ENCODE results near the gene ICAM1. TPM values are rescaled to one million over a fixed set of nuclear protein-coding genes. Genes with fewer than 3 reads are reported as not detected.

Gene ICAM1
- total RNA-seq, 1 donor from 2014 or later, result 74.8 TPM

DNA sequence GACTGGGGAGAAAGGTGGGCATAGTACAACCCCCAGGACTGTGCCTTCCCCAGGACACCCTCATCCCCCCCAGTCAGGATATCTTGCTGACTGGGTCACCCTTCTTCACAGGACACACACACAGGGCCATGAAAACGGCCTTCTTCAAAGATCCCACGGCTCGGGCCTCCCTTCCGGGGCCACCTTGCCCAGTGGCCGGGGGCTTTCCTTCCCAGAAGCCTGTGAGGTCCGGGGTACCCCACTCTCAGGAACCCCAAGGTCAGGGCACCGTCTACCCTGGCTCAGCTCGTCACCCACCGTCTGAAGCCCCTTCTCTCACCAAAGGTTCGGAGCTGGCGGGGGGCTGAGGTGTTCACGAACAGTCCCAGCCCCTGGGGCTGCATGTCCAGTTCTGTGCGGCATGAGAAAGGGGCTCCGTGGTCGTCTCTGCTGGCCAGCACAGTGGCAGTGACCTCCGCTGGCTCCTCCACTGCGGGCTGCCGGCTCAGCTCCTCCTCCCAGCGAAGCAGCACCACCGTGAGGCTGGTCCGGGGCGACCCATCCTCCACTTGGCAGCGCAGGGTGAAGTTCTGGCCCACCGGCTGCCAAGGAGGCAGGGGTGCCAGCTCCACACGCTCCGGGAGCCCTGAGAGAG is 64.5 kb downstream of the ICAM1 start:
- TF ChIP-seq, protein P1, sequence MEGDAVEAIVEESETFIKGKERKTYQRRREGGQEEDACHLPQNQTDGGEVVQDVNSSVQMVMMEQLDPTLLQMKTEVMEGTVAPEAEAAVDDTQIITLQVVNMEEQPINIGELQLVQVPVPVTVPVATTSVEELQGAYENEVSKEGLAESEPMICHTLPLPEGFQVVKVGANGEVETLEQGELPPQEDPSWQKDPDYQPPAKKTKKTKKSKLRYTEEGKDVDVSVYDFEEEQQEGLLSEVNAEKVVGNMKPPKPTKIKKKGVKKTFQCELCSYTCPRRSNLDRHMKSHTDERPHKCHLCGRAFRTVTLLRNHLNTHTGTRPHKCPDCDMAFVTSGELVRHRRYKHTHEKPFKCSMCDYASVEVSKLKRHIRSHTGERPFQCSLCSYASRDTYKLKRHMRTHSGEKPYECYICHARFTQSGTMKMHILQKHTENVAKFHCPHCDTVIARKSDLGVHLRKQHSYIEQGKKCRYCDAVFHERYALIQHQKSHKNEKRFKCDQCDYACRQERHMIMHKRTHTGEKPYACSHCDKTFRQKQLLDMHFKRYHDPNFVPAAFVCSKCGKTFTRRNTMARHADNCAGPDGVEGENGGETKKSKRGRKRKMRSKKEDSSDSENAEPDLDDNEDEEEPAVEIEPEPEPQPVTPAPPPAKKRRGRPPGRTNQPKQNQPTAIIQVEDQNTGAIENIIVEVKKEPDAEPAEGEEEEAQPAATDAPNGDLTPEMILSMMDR (IDR thresholded peaks at IDR 0.05), result no peak

More for the DNA sequence above, 64.5 kb downstream of the ICAM1 start:
- DNase-seq (ENCODE audit: low spot score in 2 of 2), result no peak
- H3K27me3 ChIP-seq, result no peaks in the 10 kb centered on the region
- intact Hi-C loops (cut with DNase I), result loop anchor here (10.0 kb wide), 1 partner anchor 211 kb away; no protein-coding TSS in a partner anchor
- H3K9me3 ChIP-seq, result no peaks in the 10 kb centered on the region
- peaks cover 4 to 12% of the 10 kb centered on the region in 2 donors for H3K4me1 ChIP-seq
- peaks cover 0 to under 1% of the 10 kb centered on the region in 2 donors for H3K36me3 ChIP-seq
- peak overlapping the region; percentile 66 to 89 for H3K4me3 ChIP-seq
- H3K27ac ChIP-seq, result peak overlapping the region; percentile 21 to 48

Other genes with a start within 250 kb of the ICAM1 start
- 98.0 TPM for gene SHFL, start 184.8 kb upstream of the ICAM1 start, total RNA-seq
- gene ANGPTL6, start 168.4 kb upstream of the ICAM1 start, total RNA-seq, result not detected
- not detected for gene PPAN, start 164.8 kb upstream of the ICAM1 start, total RNA-seq
- 10.5 TPM for gene P2RY11, start 159.4 kb upstream of the ICAM1 start, total RNA-seq
- gene EIF3G, start 151.2 kb upstream of the ICAM1 start, total RNA-seq, result 241 TPM
- gene DNMT1, start 76.2 kb upstream of the ICAM1 start, total RNA-seq, result 54.0 TPM
- gene S1PR2, start 39.8 kb upstream of the ICAM1 start, total RNA-seq, result 24.3 TPM
- gene MRPL4, start 18.9 kb upstream of the ICAM1 start, total RNA-seq, result 72.9 TPM
- not detected for gene ICAM4, start 15.8 kb downstream of the ICAM1 start, total RNA-seq
- 2.2 TPM for gene ICAM5, start 18.8 kb downstream of the ICAM1 start, total RNA-seq
- not detected for gene ZGLP1, start 38.7 kb downstream of the ICAM1 start, total RNA-seq
- gene FDX2, start 44.9 kb downstream of the ICAM1 start, total RNA-seq, result 16.8 TPM
- 51.8 TPM for gene RAVER1, start 62.4 kb downstream of the ICAM1 start, total RNA-seq
- 0.11 TPM for gene ICAM3, start 68.5 kb downstream of the ICAM1 start, total RNA-seq
- 80.7 TPM for gene TYK2, start 109.5 kb downstream of the ICAM1 start, total RNA-seq
- gene CDC37, start 132.4 kb downstream of the ICAM1 start, total RNA-seq, result 183 TPM
- gene PDE4A, start 149.4 kb downstream of the ICAM1 start, total RNA-seq, result 59.9 TPM
- 57.8 TPM for gene KEAP1, start 232.2 kb downstream of the ICAM1 start, total RNA-seq
- gene S1PR5, start 246.3 kb downstream of the ICAM1 start, total RNA-seq, result 3.1 TPM

All from ascending aorta (tissue), 2 donors.